ENCODE results near the gene PLXNA4. TPM values are rescaled to one million over a fixed set of nuclear protein-coding genes. Genes with fewer than 3 reads are reported as not detected.

The PLXNA4 gene
- total RNA-seq, 1 donor from 2014 or later = 0.21 TPM

DNA sequence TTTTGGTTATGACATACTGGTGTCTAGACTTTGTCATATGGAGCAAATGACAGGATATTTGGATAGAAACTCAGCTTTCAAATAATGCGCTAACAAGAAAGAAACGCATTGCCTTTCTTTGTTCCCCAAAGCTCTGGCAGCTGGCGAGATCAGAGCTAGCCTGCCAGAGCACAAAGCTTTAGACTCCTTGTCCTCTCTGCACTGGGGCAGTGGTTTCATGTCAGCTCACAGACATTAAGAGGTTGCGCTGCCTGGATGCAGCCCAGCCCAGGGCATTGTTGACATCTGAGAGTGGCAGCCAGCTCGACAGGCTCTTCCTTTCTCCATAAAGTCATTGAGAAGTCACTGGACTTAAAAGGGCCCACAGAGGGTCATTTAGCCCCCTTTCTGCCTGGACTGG, 212.0 kb downstream of the PLXNA4 start:
- H3K36me3 Mint-ChIP-seq (ENCODE audit: low read depth) = no peaks in the 10 kb centered on the region
- no peak overlapping the region for H3K27ac Mint-ChIP-seq
- intact Hi-C loops (cut with micrococcal nuclease) = no loop called here
- H3K4me1 Mint-ChIP-seq (ENCODE audit: low read depth) = no peaks in the 10 kb centered on the region
- H3K4me3 Mint-ChIP-seq (ENCODE audit: low read depth) = no peak overlapping the region
- DNase-seq (ENCODE audit: low spot score) = no peak
- peaks cover 6% of the 10 kb centered on the region for H3K27me3 Mint-ChIP-seq (ENCODE audit: low read depth)
- H3K9me3 Mint-ChIP-seq = no peaks in the 10 kb centered on the region

DNA sequence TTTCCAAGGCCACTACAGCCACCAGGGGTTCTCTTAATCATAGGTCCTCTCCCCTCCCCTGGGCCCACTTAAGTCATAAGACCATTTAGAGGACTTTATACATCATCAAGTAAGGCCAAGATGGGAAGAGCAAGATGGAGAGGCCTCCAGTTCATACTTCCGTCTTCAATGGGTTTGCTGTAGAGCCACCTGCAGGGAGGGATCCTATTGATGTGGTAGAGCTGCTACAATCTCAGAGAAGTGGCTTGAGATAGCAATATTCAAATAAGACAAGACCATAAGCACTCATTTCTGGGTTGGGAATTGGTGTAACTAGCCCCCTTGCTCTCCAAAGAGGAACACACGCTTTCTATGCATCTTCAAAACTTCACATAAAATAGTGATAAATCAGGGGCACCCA, 214.2 kb downstream of the PLXNA4 start:
- Mint-ChIP-seq H3K4me1 (ENCODE audit: low read depth) (no peaks in the 10 kb centered on the region), H3K27ac (no peak overlapping the region), H3K27me3 (ENCODE audit: low read depth) (peaks cover 14% of the 10 kb centered on the region), H3K36me3 (ENCODE audit: low read depth) (no peaks in the 10 kb centered on the region), H3K9me3 (no peaks in the 10 kb centered on the region), H3K4me3 (ENCODE audit: low read depth) (no peak overlapping the region)
- DNase-seq (ENCODE audit: low spot score) = no peak
- intact Hi-C loops (cut with micrococcal nuclease) = no loop called here

DNA sequence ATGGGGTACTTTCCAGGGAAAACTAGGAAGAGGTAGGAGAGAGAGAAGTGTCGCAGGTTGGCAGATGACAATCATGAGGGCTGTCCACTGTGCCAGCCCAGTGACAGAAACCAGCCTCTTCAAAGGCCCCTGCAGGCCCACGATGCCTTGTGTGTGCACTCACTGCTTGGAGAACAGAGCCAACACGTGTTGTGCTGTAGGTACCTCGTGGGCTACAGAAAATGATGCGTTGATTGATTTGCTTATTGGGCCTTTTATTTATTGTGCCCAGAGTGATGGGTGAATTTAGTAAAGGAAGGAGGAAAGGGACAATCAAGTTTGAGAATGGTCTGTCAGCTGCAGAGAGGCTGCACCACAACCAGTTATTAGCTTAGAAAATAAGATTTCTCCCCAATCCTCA, 215.1 kb downstream of the PLXNA4 start:
- Mint-ChIP-seq H3K9me3 (no peaks in the 10 kb centered on the region), H3K4me3 (ENCODE audit: low read depth) (no peak overlapping the region), H3K36me3 (ENCODE audit: low read depth) (no peaks in the 10 kb centered on the region), H3K27me3 (ENCODE audit: low read depth) (peaks cover 21% of the 10 kb centered on the region), H3K27ac (no peak overlapping the region), H3K4me1 (ENCODE audit: low read depth) (no peaks in the 10 kb centered on the region)
- intact Hi-C loops (cut with micrococcal nuclease) = no loop called here
- no peak for DNase-seq (ENCODE audit: low spot score)

DNA sequence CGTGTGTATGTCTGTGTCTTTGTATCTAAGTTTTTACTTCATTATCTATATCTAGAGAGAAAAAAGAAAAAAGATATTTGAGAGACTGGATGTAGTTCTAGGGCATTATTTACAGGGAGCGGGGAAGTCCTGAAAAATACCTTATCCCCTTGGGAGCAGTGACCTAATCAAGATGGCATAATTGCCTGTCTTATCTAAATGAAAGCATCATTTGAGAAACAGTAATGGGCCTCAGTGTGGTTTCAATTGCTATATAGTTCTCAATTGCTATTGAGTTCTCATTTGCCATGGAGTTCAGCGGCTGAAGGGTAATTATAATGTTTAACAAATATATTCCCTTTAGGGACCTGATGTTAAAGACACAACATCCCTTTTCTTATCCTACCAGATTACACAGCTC, 216.5 kb downstream of the PLXNA4 start:
- no peak for DNase-seq (ENCODE audit: low spot score)
- intact Hi-C loops (cut with micrococcal nuclease) = no loop called here
- H3K27ac Mint-ChIP-seq = no peak overlapping the region
- H3K27me3 Mint-ChIP-seq (ENCODE audit: low read depth) = peaks cover 27% of the 10 kb centered on the region
- H3K36me3 Mint-ChIP-seq (ENCODE audit: low read depth) = no peaks in the 10 kb centered on the region
- no peak overlapping the region for H3K4me3 Mint-ChIP-seq (ENCODE audit: low read depth)
- no peaks in the 10 kb centered on the region for H3K4me1 Mint-ChIP-seq (ENCODE audit: low read depth)
- H3K9me3 Mint-ChIP-seq = no peaks in the 10 kb centered on the region

DNA sequence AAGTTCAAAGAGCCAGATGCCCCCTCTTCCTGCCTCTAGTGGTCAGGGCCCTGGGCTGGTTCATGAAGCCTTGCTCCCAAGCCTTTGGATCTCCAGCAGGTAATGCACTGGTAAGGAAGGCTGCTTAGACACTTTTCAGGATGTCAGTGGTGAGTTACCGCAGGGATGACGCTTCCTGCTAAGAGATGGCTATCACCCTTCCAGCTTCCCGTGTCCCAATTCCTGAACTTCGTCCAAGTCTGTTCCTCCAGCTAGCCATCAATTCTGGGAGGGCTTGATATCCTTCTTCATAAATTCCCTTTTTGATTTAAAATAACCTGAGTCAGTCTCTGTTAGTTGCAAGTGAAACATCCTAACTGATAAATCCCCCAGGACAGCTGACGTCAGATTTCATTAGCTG, 221.2 kb downstream of the PLXNA4 start:
- H3K9me3 Mint-ChIP-seq = no peaks in the 10 kb centered on the region
- no peaks in the 10 kb centered on the region for H3K36me3 Mint-ChIP-seq (ENCODE audit: low read depth)
- H3K4me1 Mint-ChIP-seq (ENCODE audit: low read depth) = no peaks in the 10 kb centered on the region
- H3K4me3 Mint-ChIP-seq (ENCODE audit: low read depth) = no peak overlapping the region
- no peak for DNase-seq (ENCODE audit: low spot score)
- H3K27ac Mint-ChIP-seq = no peak overlapping the region
- intact Hi-C loops (cut with micrococcal nuclease) = no loop called here
- peaks cover 35% of the 10 kb centered on the region for H3K27me3 Mint-ChIP-seq (ENCODE audit: low read depth)

DNA sequence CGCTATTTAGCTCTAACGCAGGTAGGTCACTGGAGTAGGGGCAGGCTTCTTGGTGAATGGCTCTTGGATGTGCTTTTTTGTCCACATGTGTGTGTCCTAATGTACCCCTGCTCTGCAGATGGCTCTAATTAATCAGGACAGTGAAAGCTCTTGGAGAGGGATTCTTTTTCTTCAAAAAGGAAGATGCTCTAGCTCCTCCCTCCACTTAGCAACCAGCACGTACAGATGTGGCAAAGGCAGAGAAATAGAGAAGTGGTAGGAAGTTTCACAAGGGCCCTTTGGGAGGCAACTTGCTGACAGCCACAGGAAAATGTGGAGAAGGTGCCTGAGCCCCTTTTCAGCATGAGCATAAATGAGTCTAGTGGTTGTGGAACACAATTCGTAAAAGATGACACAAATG, 221.7 kb downstream of the PLXNA4 start:
- intact Hi-C loops (cut with micrococcal nuclease) = no loop called here
- H3K4me1 Mint-ChIP-seq (ENCODE audit: low read depth) = no peaks in the 10 kb centered on the region
- no peaks in the 10 kb centered on the region for H3K36me3 Mint-ChIP-seq (ENCODE audit: low read depth)
- DNase-seq (ENCODE audit: low spot score) = no peak
- H3K27me3 Mint-ChIP-seq (ENCODE audit: low read depth) = peaks cover 35% of the 10 kb centered on the region
- no peaks in the 10 kb centered on the region for H3K9me3 Mint-ChIP-seq
- no peak overlapping the region for H3K4me3 Mint-ChIP-seq (ENCODE audit: low read depth)
- no peak overlapping the region for H3K27ac Mint-ChIP-seq

DNA sequence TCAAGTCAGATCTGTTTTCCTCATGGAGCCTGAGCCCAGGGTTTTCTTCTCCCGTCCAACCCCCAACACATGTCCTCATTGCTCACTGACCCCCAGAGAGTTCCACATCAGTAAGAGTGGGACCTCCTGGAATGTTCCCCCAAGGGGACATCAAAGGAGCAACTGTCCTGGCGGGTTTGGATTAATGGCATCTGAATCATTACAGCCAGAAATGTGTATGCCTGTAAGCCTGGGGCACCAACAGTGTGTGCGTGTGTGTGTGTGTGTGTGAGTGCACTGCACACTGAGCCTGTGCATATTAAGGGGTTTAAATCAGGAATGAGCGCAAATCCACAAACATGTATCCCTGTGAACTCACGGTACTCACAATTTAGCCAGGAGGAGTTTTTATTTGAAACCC, 222.3 kb downstream of the PLXNA4 start:
- peaks cover 35% of the 10 kb centered on the region for H3K27me3 Mint-ChIP-seq (ENCODE audit: low read depth)
- no peak overlapping the region for H3K27ac Mint-ChIP-seq
- H3K4me3 Mint-ChIP-seq (ENCODE audit: low read depth) = no peak overlapping the region
- no peak for DNase-seq (ENCODE audit: low spot score)
- intact Hi-C loops (cut with micrococcal nuclease) = no loop called here
- H3K36me3 Mint-ChIP-seq (ENCODE audit: low read depth) = no peaks in the 10 kb centered on the region
- no peaks in the 10 kb centered on the region for H3K4me1 Mint-ChIP-seq (ENCODE audit: low read depth)
- no peaks in the 10 kb centered on the region for H3K9me3 Mint-ChIP-seq

DNA sequence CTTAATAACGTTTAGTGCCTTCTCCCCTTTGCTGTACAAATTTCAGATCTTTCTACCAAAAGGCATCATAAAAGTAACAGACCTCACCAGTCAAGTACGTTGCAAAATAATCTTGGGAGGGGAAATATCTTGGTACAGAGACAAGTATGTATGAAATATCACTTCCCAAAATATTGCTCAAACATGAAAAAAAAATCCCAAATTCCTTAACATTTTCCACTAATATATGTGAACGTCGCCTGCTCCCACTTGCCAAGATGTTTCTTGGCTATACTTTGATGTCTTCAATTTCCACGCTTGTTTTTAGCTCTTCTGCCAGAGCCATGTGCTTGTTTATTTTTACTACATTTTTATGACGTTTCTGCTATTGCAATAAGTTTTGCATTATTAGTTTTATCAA, 223.5 kb downstream of the PLXNA4 start:
- H3K36me3 Mint-ChIP-seq (ENCODE audit: low read depth) = no peaks in the 10 kb centered on the region
- no peak for DNase-seq (ENCODE audit: low spot score)
- H3K4me3 Mint-ChIP-seq (ENCODE audit: low read depth) = no peak overlapping the region
- H3K27ac Mint-ChIP-seq = no peak overlapping the region
- no peaks in the 10 kb centered on the region for H3K4me1 Mint-ChIP-seq (ENCODE audit: low read depth)
- H3K27me3 Mint-ChIP-seq (ENCODE audit: low read depth) = peaks cover 37% of the 10 kb centered on the region
- H3K9me3 Mint-ChIP-seq = no peaks in the 10 kb centered on the region
- intact Hi-C loops (cut with micrococcal nuclease) = no loop called here

DNA sequence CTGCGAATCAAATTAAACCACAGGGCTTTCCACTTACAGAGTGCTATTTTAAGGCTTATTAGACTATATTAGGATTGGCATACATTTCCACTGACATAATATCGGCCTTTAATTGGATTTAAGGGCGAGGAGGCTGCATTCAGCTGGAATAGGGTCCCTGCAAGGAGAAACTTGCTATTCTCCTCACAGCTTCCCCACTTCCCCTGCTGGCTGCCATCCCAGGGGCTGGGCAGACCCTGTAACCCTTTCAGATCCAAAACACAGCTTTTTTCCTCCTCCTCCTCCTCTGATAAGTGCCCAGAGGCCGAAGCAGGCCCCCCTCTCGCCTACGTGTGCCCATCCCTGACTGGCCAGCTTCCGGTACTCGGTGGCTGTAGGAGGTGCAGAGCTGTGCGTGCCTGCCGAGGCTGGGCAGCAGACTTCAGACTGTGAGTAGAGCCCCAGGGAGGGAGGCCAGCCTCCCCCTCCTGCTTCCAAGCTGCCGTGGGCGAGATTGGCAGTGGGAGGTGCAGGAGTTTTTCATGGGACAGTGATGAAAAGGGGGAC, 224.2 kb downstream of the PLXNA4 start:
- Mint-ChIP-seq H3K4me1 (ENCODE audit: low read depth) (no peaks in the 10 kb centered on the region), H3K27ac (no peak overlapping the region), H3K9me3 (no peaks in the 10 kb centered on the region), H3K36me3 (ENCODE audit: low read depth) (no peaks in the 10 kb centered on the region), H3K4me3 (ENCODE audit: low read depth) (no peak overlapping the region), H3K27me3 (ENCODE audit: low read depth) (peaks cover 31% of the 10 kb centered on the region)
- intact Hi-C loops (cut with micrococcal nuclease) = no loop called here
- DNase-seq (ENCODE audit: low spot score) = no peak

DNA sequence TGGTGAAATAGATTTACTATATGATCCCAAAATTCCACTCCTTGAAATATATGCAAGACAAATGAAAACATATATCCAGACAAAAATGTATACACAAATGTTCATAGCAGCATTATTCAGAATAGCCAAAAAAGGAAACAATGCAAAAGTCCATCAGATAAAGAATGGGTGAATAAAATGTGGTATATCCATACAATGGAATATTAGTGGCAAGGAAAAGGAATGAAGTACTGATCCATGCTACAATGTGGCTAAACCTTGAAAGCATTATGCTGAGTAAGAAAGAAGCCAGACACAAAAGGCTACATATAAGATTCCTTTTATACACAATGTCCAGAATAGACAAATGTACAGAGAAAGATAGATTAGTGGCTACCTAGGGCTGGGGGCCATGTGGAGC, 225.5 kb downstream of the PLXNA4 start:
- no peaks in the 10 kb centered on the region for H3K4me1 Mint-ChIP-seq (ENCODE audit: low read depth)
- no peak overlapping the region for H3K27ac Mint-ChIP-seq
- intact Hi-C loops (cut with micrococcal nuclease) = no loop called here
- no peak overlapping the region for H3K4me3 Mint-ChIP-seq (ENCODE audit: low read depth)
- no peak for DNase-seq (ENCODE audit: low spot score)
- no peaks in the 10 kb centered on the region for H3K9me3 Mint-ChIP-seq
- peaks cover 27% of the 10 kb centered on the region for H3K27me3 Mint-ChIP-seq (ENCODE audit: low read depth)
- H3K36me3 Mint-ChIP-seq (ENCODE audit: low read depth) = no peaks in the 10 kb centered on the region

DNA sequence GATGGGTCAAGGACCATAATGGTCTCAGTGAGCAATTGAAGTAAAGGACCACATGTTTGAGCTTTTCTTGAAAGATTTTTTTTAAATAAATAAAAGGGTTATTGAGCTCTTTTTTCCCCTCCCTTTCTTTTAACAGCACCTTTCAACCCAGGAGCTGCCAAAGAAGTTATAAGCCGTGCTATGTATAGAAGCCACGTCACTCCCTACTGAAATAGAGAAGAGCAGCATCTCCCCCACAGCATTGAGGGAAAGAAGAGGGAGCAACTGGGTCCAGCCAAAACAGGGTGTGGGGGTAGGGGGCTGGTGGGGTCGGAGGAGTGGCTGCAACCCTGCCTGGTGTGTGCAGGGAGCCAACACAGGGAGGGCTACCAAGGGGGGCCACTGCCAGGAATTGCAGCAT, 227.2 kb downstream of the PLXNA4 start:
- H3K4me1 Mint-ChIP-seq (ENCODE audit: low read depth) = no peaks in the 10 kb centered on the region
- intact Hi-C loops (cut with micrococcal nuclease) = no loop called here
- H3K9me3 Mint-ChIP-seq = no peaks in the 10 kb centered on the region
- peaks cover 26% of the 10 kb centered on the region for H3K27me3 Mint-ChIP-seq (ENCODE audit: low read depth)
- H3K36me3 Mint-ChIP-seq (ENCODE audit: low read depth) = no peaks in the 10 kb centered on the region
- H3K27ac Mint-ChIP-seq = no peak overlapping the region
- H3K4me3 Mint-ChIP-seq (ENCODE audit: low read depth) = no peak overlapping the region
- DNase-seq (ENCODE audit: low spot score) = no peak

DNA sequence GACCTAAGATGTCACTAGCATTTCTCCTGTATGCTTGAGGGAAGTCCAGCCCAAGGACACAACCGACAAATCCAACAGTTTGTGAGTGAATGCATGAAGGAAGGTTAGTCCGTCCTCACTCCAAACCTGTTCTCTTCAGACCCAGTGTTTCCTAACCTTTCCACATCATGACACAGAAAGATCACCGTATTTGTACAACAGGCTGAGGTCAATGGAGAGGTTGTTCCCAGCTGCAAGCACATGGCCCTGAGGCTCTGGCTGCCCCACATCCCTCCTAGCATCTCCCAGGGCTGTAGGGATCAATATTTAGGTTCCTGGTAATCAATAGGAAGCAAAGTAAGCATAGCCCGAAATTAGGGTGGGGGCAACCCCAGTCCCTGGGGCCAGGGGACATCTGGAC, 227.9 kb downstream of the PLXNA4 start:
- intact Hi-C loops (cut with micrococcal nuclease) = no loop called here
- no peaks in the 10 kb centered on the region for H3K4me1 Mint-ChIP-seq (ENCODE audit: low read depth)
- DNase-seq (ENCODE audit: low spot score) = no peak
- H3K27ac Mint-ChIP-seq = no peak overlapping the region
- no peak overlapping the region for H3K4me3 Mint-ChIP-seq (ENCODE audit: low read depth)
- H3K27me3 Mint-ChIP-seq (ENCODE audit: low read depth) = peaks cover 28% of the 10 kb centered on the region
- H3K9me3 Mint-ChIP-seq = no peaks in the 10 kb centered on the region
- no peaks in the 10 kb centered on the region for H3K36me3 Mint-ChIP-seq (ENCODE audit: low read depth)

DNA sequence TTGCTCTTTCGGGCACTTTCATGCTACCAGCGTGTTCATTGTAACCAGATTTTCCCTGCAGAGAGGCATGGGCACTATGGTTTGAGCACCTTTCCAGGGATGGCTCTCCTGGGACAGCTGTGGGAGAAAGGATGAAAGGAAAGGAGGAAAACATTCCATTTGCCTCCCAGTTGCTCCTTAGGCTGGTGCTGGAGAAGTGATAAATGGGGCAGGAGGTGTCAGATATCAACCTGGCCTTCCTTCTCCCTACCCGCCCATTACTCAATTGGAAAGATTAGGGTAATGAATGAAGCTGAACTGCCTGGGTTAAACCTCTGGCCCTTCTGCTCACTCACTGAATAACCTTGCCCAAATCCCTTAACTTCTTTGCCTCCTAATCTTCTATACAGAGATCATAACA, 228.4 kb downstream of the PLXNA4 start:
- intact Hi-C loops (cut with micrococcal nuclease) = no loop called here
- Mint-ChIP-seq H3K4me3 (ENCODE audit: low read depth) (no peak overlapping the region), H3K27ac (no peak overlapping the region), H3K9me3 (no peaks in the 10 kb centered on the region), H3K36me3 (ENCODE audit: low read depth) (no peaks in the 10 kb centered on the region), H3K27me3 (ENCODE audit: low read depth) (peaks cover 25% of the 10 kb centered on the region), H3K4me1 (ENCODE audit: low read depth) (no peaks in the 10 kb centered on the region)
- no peak for DNase-seq (ENCODE audit: low spot score)

DNA sequence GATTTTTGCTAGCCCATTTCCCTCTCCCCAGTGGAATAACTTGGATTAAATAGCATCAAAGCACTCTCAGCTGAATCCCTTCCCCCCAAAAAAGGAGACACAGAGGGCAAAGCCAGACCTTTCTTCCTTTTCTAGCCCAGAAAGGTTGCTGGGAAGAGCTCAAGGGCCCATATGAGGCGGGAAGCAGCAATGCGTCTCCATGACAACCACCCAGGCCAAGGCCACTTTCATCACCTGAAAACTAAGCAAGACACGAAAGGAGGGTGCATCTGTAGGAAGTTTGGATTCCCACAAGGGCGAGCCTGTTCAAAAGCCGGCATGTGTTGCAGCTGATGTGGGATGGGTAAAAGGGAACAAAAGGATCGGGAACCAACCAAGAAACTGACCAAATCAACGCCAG, 229.1 kb downstream of the PLXNA4 start:
- no peak overlapping the region for H3K27ac Mint-ChIP-seq
- no peak overlapping the region for H3K4me3 Mint-ChIP-seq (ENCODE audit: low read depth)
- no peaks in the 10 kb centered on the region for H3K36me3 Mint-ChIP-seq (ENCODE audit: low read depth)
- peaks cover 19% of the 10 kb centered on the region for H3K27me3 Mint-ChIP-seq (ENCODE audit: low read depth)
- no peak for DNase-seq (ENCODE audit: low spot score)
- no peaks in the 10 kb centered on the region for H3K9me3 Mint-ChIP-seq
- intact Hi-C loops (cut with micrococcal nuclease) = no loop called here
- H3K4me1 Mint-ChIP-seq (ENCODE audit: low read depth) = no peaks in the 10 kb centered on the region

Data from activated T-helper 2 cell treated with anti-CD3 and anti-CD28 coated beads, Interferon-gamma antibody, Interleukin-2, Interleukin-4, amounts not matched to agents 10 μg/mL and 5 μg/mL and 100 μg/mL, durations not matched to agents 14 hours and 24 hours and 36 hours (primary cell).